Neutrophil (primary cell): ENCODE results near the gene GCC1.

Experiments
- H3K27ac ChIP-seq: fragments of 200-600 bp; sonication (generic); 2 replicates; pipeline ENCODE4 v1.5.1; 2016; ENCODE audit warnings: mild to moderate bottlenecking, moderate library complexity
- H3K27me3 ChIP-seq: fragments of 200-600 bp; sonication (generic); 2 replicates; pipeline ENCODE4 v1.6.0; 2016; ENCODE audit warnings: mild to moderate bottlenecking
- H3K36me3 ChIP-seq: fragments of 200-600 bp; sonication (generic); 2 replicates; pipeline ENCODE4 v1.5.1; 2017
- H3K4me1 ChIP-seq, 2 experiments: fragments of 200-600 bp in 1 of 2; sonication (generic) in 1 of 2; 1 replicate in 1 of 2; 2 replicates in 1 of 2; pipeline versions ENCODE4 v1.5.1 to v1.6.1; 2013 to 2016; ENCODE audit warnings: low read depth in 1 of 2, low read length in 1 of 2, mild to moderate bottlenecking in 1 of 2, moderate library complexity in 1 of 2; ENCODE audit not compliant: control insufficient read depth in 1 of 2, insufficient read depth in 1 of 2
- H3K4me3 ChIP-seq, 2 experiments: fragments of 200-600 bp in 1 of 2; sonication (generic) in 1 of 2; 1 replicate in 1 of 2; 2 replicates in 1 of 2; pipeline ENCODE4 v1.5.1; 2013 to 2016; ENCODE audit warnings: low read depth in 1 of 2, low read length in 1 of 2, mild to moderate bottlenecking in 1 of 2, moderate library complexity in 1 of 2
- H3K9me3 ChIP-seq: fragments of 200-600 bp; sonication (generic); 2 replicates; pipeline ENCODE4 v1.5.1; 2016
- CTCF ChIP-seq: fragments of 200-600 bp; sonication (generic); IDR thresholded peaks from 2 replicates; pipeline ENCODE4 v1.5.1; 2016; ENCODE audit warnings: antibody characterized with exemption

The GCC1 gene

GRCh38 chr7:127584648-127585043 is 750 bp downstream of the GCC1 start:
- H3K9me3 ChIP-seq: no peaks in the 10 kb centered on the region
- no peak for TF ChIP-seq CTCF
- H3K27ac ChIP-seq: peak overlapping the region; percentile 95
- H3K4me3 ChIP-seq: peak overlapping the region; percentile 72 to 92
- H3K36me3 ChIP-seq: peaks cover 31% of the 10 kb centered on the region
- H3K4me1 ChIP-seq: peaks cover 45 to 50% of the 10 kb centered on the region in 2 experiments
- H3K27me3 ChIP-seq: no peaks in the 10 kb centered on the region

- peaks cover 49% of the 10 kb centered on the region for H3K36me3 ChIP-seq
- no peak overlapping the region for H3K27ac ChIP-seq
- TF ChIP-seq CTCF: no peak
- peaks cover 28 to 33% of the 10 kb centered on the region in 2 experiments for H3K4me1 ChIP-seq
- no peaks in the 10 kb centered on the region for H3K9me3 ChIP-seq
- H3K4me3 ChIP-seq: no peak overlapping the region
- no peaks in the 10 kb centered on the region for H3K27me3 ChIP-seq
Observed at GRCh38 chr7:127582361-127582760, 3.0 kb downstream of the GCC1 start.

GRCh38 chr7:127581716-127582115 is 3.7 kb downstream of the GCC1 start:
- Histone ChIP-seq H3K4me1 (peaks cover 27 to 31% of the 10 kb centered on the region in 2 experiments), H3K27ac (no peak overlapping the region), H3K27me3 (no peaks in the 10 kb centered on the region), H3K4me3 (no peak overlapping the region), H3K9me3 (no peaks in the 10 kb centered on the region), H3K36me3 (peaks cover 49% of the 10 kb centered on the region)
- TF ChIP-seq CTCF: no peak

GRCh38 chr7:127580612-127581011 is 4.8 kb downstream of the GCC1 start:
- Histone ChIP-seq H3K9me3 (no peaks in the 10 kb centered on the region), H3K4me1 (peaks cover 20 to 25% of the 10 kb centered on the region in 2 experiments), H3K4me3 (no peak overlapping the region), H3K27ac (no peak overlapping the region), H3K36me3 (peaks cover 49% of the 10 kb centered on the region), H3K27me3 (no peaks in the 10 kb centered on the region)
- TF ChIP-seq CTCF: no peak

- no peaks in the 10 kb centered on the region for H3K9me3 ChIP-seq
- no peak for TF ChIP-seq CTCF
- H3K4me3 ChIP-seq: no peak overlapping the region
- no peak overlapping the region for H3K27ac ChIP-seq
- no peaks in the 10 kb centered on the region for H3K27me3 ChIP-seq
- peaks cover 7 to 9% of the 10 kb centered on the region in 2 experiments for H3K4me1 ChIP-seq
- peaks cover 49% of the 10 kb centered on the region for H3K36me3 ChIP-seq
Observed at GRCh38 chr7:127578711-127579275, 6.6 kb downstream of the GCC1 start.
